ENCODE results near the gene U2AF1L4.
"Not testable (repeated sequence)": the region's sequence is repeated elsewhere in the genome, so short reads cannot be mapped to it uniquely, and the experiment has no call there.

U2AF1L4 gene

GRCh38 chr19:35773020-35773806 lies 28.0 kb upstream of the U2AF1L4 start:
- Histone ChIP-seq H3K27ac (no peak overlapping the region), H3K27me3 (no peaks in the 10 kb centered on the region), H3K36me3 (peaks cover 0 to 15% (median 0%) of the 10 kb centered on the region in 3 donors), H3K4me1 (peaks cover 0 to 19% (median 15%) of the 10 kb centered on the region in 4 donors), H3K4me3 (no peak overlapping the region), H3K9me3 (no peaks in the 10 kb centered on the region)
- intact Hi-C loops (cut with DNase I; ENCODE audit: low total_unique reads) = no loop called here
- DNase-seq = no peak
- TF ChIP-seq CTCF (IDR thresholded peaks at IDR 0.05) = no peak

- intact Hi-C loops (cut with DNase I; ENCODE audit: low total_unique reads); H3K27ac ChIP-seq; H3K4me3 ChIP-seq; DNase-seq; H3K27me3 ChIP-seq; H3K9me3 ChIP-seq: not testable (repeated sequence)
- H3K4me1 ChIP-seq = peaks cover 0 to 19% (median 15%) of the 10 kb centered on the region in 4 donors
- peaks cover 0 to 14% (median 0%) of the 10 kb centered on the region in 3 donors for H3K36me3 ChIP-seq
Observed at GRCh38 chr19:35772362-35772761, 27.1 kb upstream of the U2AF1L4 start.

- no peak for TF ChIP-seq CTCF (IDR thresholded peaks at IDR 0.05)
- DNase-seq = no peak
- H3K27me3 ChIP-seq = no peaks in the 10 kb centered on the region
- intact Hi-C loops (cut with DNase I; ENCODE audit: low total_unique reads) = no loop called here
- H3K4me3 ChIP-seq = no peak overlapping the region
- no peaks in the 10 kb centered on the region for H3K9me3 ChIP-seq
- peaks cover 4 to 57% (median 17%) of the 10 kb centered on the region in 3 donors for H3K36me3 ChIP-seq
- H3K4me1 ChIP-seq = no peaks in the 10 kb centered on the region
- no peak overlapping the region for H3K27ac ChIP-seq
Observed at GRCh38 chr19:35768082-35768421, 22.8 kb upstream of the U2AF1L4 start.

GRCh38 chr19:35767288-35768081 lies 22.3 kb upstream of the U2AF1L4 start:
- H3K27ac ChIP-seq = no peak overlapping the region
- DNase-seq = no peak
- H3K36me3 ChIP-seq = peaks cover 4 to 62% (median 17%) of the 10 kb centered on the region in 3 donors

GRCh38 chr19:35766571-35767104 lies 21.4 kb upstream of the U2AF1L4 start:
- H3K36me3 ChIP-seq = peaks cover 4 to 70% (median 24%) of the 10 kb centered on the region in 3 donors
- TF ChIP-seq CTCF (IDR thresholded peaks at IDR 0.05) = no peak
- H3K27ac ChIP-seq = no peak overlapping the region

More at GRCh38 chr19:35767288-35768081, 22.3 kb upstream of the U2AF1L4 start:
- no peaks in the 10 kb centered on the region for H3K9me3 ChIP-seq
- no peaks in the 10 kb centered on the region for H3K4me1 ChIP-seq
- H3K27me3 ChIP-seq = no peaks in the 10 kb centered on the region
- no peak overlapping the region for H3K4me3 ChIP-seq
- no peak for TF ChIP-seq CTCF (IDR thresholded peaks at IDR 0.05)
- intact Hi-C loops (cut with DNase I; ENCODE audit: low total_unique reads) = no loop called here

More at GRCh38 chr19:35766571-35767104, 21.4 kb upstream of the U2AF1L4 start:
- no peaks in the 10 kb centered on the region for H3K27me3 ChIP-seq
- no peak for DNase-seq
- intact Hi-C loops (cut with DNase I; ENCODE audit: low total_unique reads) = no loop called here
- H3K4me1 ChIP-seq = no peaks in the 10 kb centered on the region
- no peak overlapping the region for H3K4me3 ChIP-seq
- H3K9me3 ChIP-seq = no peaks in the 10 kb centered on the region

Data from tibial artery (tissue), 4 donors.